GM21423 (cell line): ENCODE measurements around the gene RERE.
"Not testable (repeated sequence)": the region's sequence is repeated elsewhere in the genome, so short reads cannot be mapped to it uniquely, and the experiment has no call there.

ENCODE experiments used
- ATAC-seq: cut with Tn5 transposase; IDR thresholded peaks from one replicate; pipeline ENCODE4 v1.9.1; 2021; ENCODE audit warnings: mild to moderate bottlenecking, moderate library complexity; ENCODE audit not compliant: unreplicated experiment

Gene RERE

DNA sequence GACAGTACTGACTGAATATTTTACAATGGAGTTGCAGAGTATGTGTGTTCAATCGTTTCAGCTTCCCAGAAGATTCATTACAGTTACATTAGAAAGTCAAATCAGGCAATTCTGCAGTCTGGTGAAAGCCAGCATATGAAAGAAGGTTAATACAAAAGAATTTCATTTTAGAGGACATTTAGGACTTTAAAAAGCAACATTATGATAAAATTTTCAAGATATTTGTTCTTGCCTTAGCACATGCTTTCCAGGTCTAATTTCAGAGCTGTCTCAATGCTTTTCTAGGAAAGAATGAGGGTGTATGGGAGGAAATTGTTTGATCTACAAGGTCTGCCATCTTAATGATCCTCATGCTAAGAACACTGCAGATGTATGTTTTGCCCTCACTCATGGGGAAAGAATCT is 63.2 kb downstream of the RERE start:
- no peak for ATAC-seq

DNA sequence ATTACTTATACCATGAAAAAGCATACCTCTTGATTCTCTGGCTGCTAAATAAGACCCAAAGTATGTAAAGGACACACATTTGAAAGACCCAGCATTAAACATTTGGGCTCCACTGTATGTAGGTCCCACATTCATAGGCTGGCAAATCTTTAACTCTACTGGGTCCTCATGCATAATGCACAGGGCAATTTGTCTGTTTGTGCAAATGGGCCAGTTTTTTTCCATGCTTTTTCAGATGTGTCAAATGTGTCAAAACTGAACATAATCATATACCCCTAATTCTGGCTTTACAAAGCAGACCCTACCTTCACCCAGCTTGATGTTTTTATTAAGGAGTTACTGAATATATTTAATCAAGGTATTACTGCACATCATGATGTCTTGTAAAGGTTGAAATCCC is 63.7 kb downstream of the RERE start:
- no peak for ATAC-seq

DNA sequence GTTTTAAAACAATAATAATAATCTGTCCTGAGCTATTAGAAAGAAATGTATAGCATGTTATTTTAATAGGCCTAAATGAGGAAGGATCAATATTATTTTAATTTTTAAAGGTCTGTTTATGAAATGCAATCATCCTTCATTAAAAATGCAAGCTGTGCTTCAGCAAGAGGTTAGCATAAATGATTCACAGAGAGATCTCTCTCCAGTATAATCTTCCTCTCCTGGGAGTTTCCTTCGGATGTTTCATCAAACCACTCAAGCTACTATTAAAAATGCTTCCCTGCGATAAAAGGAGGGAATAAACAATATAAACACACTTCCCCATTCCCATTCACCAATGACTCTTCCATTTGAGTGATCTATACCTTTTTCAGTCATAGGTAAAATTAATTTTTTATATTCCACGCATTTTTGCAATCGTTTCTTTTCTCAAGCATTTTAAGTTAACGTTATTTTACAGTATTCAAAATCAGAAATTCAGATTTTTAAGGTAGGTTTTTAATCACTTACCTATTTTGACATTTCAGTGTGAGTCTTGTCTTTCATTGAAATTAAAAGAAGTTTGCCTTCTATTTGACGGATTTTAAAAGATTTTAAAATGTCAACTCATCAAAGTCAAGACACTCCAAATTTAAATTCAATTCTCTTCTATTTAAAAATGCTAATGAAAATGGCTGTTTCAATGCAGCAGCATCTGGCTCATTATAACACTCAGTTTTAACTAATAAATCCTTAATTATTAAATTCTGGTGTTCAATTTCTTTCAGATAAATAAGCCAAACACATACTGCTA is 64.3 kb downstream of the RERE start:
- no peak for ATAC-seq

DNA sequence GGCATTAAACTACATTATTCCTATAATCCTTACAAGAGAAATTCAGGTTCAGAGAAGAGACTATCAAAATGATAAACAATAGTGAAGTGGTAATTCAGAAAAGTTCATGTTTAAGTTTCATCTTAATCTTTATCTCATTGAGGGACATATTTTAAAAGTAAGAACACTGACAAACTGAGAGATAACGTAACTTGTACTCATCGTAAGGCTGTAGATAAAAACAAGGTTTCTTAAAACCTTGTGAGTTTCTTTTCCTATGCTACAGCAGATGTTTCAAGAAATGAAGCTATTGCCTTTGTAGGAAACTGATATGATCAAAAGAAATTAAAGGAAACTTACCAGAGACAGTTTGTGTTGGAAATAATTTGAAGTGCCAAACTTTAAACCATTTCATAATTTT is 65.0 kb downstream of the RERE start:
- no peak for ATAC-seq

DNA sequence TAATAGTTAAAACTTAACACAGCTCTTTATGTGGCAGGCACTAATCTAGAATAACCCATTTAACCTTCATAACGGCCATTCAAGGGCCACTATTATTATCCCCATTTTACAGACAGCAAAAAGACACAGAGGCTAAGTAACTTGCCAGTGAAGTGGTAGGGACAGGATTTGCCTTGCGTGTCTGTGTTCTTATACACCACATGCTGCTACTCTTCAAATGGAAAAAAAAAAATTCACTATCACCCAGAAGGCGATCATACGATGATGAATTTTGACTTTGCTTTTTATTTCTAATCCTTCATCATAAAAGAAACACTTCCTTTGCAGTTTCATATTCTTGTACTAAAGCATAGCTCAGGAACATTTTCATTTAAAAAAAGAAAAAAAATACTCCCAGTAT is 65.5 kb downstream of the RERE start:
- no peak for ATAC-seq

DNA sequence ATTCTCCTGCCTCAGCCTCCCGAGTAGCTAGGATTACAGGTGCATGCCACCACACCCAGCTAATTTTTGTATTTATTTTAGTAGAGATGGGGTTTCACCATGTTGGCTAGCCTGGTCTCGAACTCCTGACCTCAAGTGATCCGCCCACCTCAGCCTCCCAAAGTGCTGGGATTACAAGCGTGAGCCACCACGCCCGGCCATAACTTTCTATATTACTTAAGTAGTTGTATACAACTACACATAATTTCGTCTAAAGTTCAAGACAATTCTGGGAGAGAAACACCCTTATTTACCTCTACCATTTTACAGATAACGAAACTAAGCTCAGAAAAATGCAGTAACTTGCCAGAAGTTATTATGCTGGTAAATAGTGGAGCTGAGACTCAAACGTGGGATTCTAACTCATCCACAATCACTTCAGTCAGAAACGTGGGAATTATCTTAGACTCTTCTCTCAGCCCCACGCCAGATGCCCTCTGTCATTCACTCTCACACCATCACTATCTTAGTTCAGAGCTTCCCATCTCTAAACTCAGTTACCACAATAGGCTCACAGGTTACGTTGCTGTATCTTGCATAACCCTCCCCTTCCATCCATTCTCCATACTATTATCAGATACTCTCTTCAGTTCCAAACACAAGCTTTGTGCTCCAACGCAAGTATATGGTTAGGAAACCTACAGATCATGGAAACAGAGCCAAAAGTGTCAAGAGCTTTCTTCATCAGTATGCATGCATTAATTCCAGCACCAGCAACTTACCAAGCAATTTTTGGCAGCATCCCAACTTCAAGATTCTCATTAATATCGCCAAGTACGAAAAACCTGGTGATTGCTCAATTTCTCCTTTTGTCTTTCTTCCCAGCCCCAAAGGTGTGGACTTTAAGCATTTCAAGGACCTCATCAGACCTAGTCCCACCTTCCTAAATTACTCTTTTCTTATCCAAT is 69.3 kb downstream of the RERE start:
- ATAC-seq = no peak

DNA sequence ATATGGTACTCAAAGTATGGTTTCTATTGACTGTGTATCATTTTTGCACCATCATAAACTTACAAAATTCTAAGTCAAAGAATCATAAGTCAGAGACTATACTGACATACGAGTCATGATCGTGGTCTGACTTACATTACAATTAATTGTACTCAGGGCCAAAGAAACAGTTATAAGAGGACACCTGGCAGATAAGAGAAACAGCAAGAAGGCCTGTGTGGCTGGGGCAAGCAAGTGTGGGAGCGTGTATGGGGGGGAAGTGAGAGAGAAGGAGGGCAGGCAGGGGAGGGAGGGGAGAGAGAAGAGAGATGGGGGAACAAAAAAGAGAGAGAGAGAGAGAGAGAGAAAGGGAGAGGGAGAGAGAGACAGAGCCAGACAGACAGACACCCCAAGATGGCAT is 70.9 kb downstream of the RERE start:
- no peak for ATAC-seq

DNA sequence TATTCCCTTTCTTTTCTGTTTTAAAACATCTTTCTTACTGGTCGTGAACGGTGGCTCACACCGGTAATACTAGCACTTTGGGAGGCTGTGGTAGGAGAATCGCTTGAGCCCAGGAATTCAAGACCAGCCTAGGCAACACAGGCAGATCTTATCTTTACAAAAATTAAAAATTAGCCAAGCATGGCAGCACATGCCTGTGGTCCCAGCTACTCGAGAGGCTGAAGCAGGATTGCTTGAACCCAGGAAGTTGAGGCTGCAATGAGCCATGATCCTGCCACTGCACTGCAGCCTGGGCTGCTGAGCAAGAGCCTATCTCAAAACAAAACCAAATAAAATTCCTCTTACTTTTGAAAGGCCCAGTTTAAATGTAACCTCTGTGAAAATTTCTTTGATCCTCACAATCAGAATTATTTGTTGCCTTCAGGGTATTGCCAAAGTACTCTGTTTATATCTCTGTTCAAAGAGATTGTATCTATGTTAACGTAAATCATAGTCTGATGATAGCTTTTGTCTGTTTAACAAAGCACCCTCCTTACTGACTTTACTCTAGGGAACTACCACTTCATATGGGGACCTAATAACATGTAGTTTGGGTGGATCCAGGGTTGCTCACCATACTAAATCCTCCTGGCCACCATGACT is 71.6 kb downstream of the RERE start:
- no peak for ATAC-seq

DNA sequence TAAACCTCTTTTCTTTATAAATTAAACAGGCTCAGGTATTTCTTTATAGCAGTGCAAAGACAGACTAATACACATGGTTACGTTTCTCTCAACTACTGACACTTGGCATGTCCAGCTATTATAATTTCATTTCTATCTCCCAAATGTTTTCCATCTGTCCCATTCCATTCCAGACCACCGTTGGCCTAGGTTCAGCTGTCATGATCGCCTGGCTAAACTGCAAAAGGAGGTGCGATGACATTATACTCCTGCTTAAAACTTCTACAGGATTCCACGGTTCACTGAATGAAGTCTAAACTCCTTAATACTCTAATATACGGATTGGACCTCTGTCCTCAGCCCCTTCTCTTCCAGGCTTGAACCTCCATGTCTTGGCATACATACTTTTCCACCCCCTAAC is 72.1 kb downstream of the RERE start:
- no peak for ATAC-seq

DNA sequence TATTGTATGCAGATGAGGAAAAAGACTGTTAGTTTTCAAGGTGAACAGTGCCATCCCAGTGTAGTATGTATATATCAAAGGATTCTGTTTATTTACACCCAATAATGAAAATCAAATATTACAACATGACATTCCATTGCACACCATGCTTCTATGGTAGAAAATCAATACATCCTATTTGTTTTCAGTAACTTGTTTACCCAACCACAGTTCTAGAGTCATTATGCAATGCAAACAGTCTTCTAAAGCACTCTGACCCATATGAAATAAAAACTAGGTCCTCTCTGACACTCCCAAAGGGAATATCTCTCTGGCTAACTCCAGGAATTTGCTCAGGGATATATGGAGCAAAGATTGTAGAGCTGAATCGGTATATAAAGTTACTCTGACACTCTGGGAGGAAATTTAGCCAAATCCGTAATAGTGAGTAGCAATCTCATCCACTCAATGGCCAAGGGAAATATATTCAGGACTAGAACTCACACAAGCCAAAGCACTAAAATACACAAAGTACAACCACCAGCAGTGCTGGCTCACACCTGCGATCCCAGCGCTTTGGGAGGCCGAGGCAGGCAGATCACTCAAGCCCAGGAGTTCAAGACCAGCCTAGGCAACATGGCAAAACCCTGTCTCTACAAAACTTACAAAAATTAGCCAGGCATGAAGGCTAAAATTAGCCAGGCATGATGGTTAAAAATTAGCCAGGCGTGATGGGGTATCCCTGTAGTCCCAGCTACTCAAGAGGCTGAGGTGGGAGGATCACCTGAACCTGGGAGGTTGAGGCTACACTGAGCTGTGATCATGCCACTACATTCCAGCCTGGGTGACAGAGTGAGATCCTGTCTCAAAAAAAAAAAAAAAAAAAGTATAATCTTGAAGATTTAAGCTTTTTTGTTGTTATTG is 75.2 kb downstream of the RERE start:
- no peak for ATAC-seq

DNA sequence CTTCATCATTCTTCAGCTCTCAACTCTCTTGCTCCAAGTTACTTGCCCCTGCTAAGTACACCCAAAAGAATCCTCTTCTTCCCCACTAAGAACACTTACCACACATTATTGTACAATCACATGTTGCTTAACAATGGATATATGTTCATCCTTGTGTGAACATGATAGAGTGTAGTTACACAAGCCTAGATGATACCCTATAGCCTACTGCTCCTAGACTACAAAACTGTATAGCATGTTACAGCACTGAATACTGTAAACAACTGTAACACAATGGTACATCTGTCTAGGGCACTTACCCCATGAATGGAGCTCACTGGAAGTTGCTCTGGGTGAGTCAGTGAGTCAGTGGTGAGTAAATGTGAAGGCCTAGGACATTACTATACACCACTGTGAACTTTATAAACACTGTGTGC is 77.4 kb downstream of the RERE start:
- no peak for ATAC-seq

DNA sequence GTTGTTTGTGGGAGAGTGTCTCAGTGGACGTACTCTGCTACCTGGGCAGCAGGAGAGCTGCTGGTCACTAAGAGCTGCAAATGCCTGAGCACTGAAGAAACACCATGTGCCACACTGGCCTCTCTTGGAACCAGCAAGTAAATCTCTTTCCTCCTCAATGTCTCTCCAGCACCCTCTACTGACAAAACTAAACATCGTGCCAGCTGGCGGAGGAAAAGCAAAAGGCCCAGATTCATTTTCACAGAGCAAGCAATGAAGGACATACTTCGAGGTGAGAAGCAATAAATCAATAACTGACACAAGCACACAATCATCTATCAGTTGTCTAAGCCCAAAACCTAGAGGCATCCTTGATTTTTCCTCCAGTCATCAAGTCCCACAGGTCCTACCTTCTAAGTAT is 78.1 kb downstream of the RERE start:
- ATAC-seq = no peak

DNA sequence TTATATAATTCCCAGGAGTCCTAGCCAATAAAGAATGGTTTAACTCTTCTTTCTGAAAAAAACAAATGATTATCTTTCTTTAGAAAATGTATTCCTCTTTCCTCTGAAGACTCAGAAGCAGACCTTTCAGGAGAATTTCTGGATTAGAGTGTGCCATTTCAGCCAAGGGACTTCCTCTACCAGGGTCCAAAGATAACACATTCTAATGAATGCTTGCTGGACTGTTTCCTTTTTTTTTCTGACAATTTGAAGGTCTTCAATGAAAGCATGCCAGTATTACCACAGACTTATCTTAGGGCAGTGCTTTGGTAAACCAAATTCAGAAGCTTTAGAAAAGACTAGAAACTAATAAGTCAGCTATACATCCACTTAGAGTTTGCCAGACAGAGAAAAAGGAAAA is 80.5 kb downstream of the RERE start:
- ATAC-seq = no peak

DNA sequence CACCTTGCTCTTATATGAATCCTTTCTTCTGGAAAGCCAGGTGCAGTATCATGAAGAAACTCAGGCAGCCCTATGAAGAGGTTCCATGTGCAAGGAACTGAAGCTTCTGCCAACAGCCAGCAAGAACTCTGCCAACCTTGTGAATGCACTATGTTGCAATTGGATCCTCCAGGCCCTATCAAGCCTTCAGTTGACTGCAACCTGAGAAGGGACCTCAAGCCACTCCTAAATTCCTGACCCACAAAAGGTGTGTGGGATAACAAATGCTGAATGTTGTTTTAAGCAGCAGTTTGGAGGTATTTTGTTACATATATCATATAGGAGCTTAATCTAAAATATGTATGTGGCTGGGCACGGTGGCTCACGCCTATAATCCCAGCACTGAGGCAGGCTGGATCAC is 84.0 kb downstream of the RERE start:
- ATAC-seq = no peak

DNA sequence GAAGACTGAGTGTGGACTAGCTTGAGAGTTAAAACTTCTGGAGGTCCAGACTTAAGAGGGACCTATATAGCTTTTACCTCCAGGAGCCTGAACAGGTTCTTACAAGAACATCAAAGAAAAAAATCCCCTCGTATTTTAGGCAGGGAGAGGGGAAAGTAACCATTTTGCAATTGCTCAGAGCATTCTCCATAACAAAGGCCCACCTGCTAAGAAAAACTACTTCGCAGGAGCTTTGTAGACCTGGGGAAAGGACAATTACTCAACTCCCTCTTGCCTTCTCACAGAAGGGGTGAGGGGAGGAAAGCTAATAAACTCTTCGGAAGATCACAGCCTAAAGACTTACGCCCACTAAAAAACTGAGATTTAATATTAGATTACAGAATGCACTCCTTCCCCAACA is 86.3 kb downstream of the RERE start:
- no peak for ATAC-seq

DNA sequence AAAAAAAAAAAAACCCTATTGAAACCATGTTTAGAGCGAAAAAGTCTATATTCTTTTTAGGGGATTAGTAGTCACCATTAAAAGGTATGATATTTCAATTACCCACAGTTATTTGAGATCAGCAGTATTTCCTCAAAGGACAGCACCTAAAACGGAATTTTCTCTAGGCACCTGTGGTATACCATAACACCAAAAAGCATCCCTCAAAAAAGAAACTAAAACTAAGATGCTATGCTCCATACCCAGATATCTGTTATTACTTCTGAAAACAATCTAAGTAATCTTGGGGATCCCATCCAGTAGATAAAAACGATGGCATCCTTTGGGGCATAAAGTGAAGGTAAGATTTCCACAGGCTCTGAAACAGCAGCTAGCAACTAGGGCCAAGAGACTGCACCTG is 89.0 kb downstream of the RERE start:
- no peak for ATAC-seq

DNA sequence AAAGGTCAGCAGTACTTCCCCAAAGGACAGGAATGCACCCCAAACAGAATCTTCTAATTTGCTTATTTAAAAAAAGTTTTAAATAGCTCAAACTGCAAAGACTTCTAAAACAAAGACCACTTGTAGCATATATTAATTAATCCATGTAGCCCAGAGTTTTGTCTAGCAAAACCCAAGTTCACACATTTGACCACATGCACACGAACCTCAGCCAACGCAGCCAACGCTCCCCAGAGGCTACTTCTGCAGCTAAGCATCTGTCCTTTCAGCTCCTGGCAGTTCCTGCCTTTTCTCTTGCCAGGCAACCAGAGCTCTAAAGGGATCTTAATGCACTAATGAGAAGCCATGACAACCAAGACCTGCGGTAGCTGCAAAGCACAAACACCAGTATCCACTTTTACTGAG is 89.6 kb downstream of the RERE start:
- no peak for ATAC-seq

DNA sequence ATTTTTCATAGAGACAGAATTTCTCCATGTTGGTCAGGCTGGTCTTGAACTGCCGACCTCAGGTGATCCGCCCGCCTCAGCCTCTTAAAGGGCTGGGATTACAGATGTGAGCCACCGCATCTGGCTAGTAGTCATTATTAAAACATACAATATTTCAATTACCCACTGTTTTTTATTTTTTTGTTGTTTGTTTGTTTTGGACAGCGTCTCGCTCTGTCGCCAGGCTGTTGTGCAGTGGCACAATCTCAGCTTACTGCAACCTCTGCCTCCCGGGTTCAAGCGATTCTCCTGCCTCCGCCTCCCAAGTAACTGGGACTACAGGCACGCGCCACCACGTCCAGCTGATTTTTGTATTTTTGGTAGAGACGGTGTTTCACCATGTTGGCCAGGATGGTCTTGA is 90.1 kb downstream of the RERE start:
- not testable (repeated sequence) for ATAC-seq

DNA sequence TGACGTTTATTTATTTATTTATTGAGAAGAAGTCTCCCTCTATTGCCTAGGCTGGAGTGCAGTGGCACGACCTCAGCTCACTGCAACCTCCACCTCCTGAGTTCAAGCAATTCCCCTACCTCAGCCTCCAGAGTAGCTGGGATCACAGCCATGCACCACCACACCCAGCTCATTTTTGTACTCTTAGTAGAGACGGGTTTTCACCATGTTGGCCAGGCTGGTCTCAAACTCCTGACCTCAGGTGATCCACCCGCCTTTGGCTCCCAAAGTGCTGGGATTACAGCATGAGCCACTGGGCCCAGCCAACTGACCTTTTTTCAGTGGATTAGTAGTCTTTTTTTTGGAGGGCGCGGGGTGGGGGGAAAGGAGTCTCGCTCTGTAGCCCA is 90.6 kb downstream of the RERE start:
- ATAC-seq = not testable (repeated sequence)

DNA sequence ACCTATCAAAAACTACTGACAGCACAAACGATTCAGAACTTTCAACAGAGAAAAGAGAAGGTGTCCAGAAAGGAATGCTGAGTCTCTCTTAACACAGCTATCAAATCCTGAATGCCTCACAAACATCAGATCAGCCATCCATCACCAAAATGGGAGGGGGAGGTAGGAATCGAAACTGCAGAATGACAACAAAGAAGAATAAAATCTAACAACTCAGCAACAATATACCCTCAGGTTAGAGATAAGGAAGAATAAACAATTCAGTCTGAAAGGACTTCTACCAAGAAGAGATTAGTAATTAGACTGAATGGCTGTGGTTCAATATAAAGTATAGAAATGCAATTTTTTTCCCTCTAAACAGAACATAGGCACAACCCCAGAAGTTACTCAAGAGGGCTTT is 94.4 kb downstream of the RERE start:
- no peak for ATAC-seq

DNA sequence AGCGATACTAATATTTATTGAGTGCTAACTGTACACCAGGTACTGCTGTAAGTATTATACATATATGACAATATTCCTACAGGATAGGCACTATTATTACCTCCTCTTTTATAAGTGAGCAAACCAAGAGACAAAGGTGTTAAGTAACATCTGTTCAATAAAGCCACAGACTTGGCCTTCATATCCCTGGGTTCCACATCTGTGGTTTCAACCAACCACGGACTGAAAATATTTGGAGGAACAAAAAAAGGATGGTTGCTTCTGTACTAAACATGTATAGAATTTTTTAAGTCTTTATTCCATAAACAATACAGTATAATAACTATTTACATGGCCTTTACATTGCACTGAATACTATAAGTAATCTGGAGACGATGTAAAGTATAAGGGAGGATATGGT is 95.1 kb downstream of the RERE start:
- no peak for ATAC-seq
